SK-N-SH (cell line): ENCODE measurements around the gene HOXA1. TPM values are rescaled to one million over a fixed set of nuclear protein-coding genes. Genes with fewer than 3 reads are reported as not detected.

Experiments
- CTCF ChIA-PET: fragments of 300-600, 350-600 bp; formaldehyde crosslinking; extraction: SDS; loops from one replicate; lab custom pipeline; 2021; lab: Yijun Ruan, JAX
- POLR2A ChIA-PET: fragments of 350-600 bp; sonication (Branson Sonifier 250); formaldehyde crosslinking; extraction: SDS; loops from one replicate; lab custom pipeline; 2020; ENCODE audit warnings: antibody characterized with exemption, inconsistent platforms; lab: Yijun Ruan, JAX
- DNase-seq: peaks from one replicate; pipeline ENCODE4 v3.0.0; 2012
- H2AFZ ChIP-seq: fragments of 200-600 bp; sonication (generic); 2 replicates; pipeline ENCODE4 v1.8.1; 2016; ENCODE audit warnings: antibody characterized with exemption, mild to moderate bottlenecking, low read depth
- H3F3A ChIP-seq: fragments of 200-600 bp; sonication (generic); replicated peaks from 2 replicates; pipeline ENCODE3; 2016; ENCODE audit warnings: antibody characterized with exemption, mild to moderate bottlenecking; ENCODE audit not compliant: insufficient read depth
- H3K27ac ChIP-seq, 2 experiments: fragments of 200-500 bp in 1 of 2; fragments of 200-600 bp in 1 of 2; sonication (Bioruptor generic) in 1 of 2; sonication (generic), shearing (Covaris generic) in 1 of 2; 2 replicates each; pipeline versions ENCODE4 v1.5.1 to v1.6.1; 2014 to 2016; ENCODE audit warnings: low read depth in 2 of 2, inconsistent platforms in 1 of 2, low read length in 1 of 2, mild to moderate bottlenecking in 1 of 2, mixed read lengths in 1 of 2
- H3K27me3 ChIP-seq: fragments of 200-600 bp; sonication (generic), shearing (Covaris generic); 2 replicates; pipeline ENCODE4 v1.6.1; 2016; ENCODE audit warnings: mixed run types; ENCODE audit not compliant: insufficient read depth
- H3K36me3 ChIP-seq, 2 experiments: fragments of 200-500 bp in 1 of 2; fragments of 200-600 bp in 1 of 2; sonication (Bioruptor generic) in 1 of 2; sonication (generic) in 1 of 2; replicated peaks in 1 of 2; 2 replicates each; pipeline versions ENCODE3 to v1.5.1; 2014 to 2016; ENCODE audit warnings: low read length in 1 of 2, mild to moderate bottlenecking in 1 of 2; ENCODE audit not compliant: insufficient read depth in 2 of 2, control insufficient read depth in 1 of 2
- H3K4me1 ChIP-seq, 2 experiments: fragments of 200-500 bp in 1 of 2; fragments of 200-600 bp in 1 of 2; sonication (Bioruptor generic) in 1 of 2; sonication (generic), shearing (Covaris generic) in 1 of 2; 2 replicates each; pipeline versions ENCODE4 v1.5.1 to v1.6.1; 2014 to 2016; ENCODE audit warnings: low read depth in 1 of 2, low read length in 1 of 2, mixed run types in 1 of 2; ENCODE audit not compliant: insufficient read depth in 2 of 2, control insufficient read depth in 1 of 2
- H3K4me2 ChIP-seq: fragments of 200-600 bp; sonication (generic), shearing (Covaris generic); 2 replicates; pipeline ENCODE4 v1.6.1; 2017; ENCODE audit warnings: mixed run types
- H3K4me3 ChIP-seq, 2 experiments: fragments of 200-500 bp in 1 of 2; fragments of 200-600 bp in 1 of 2; sonication (Bioruptor generic) in 1 of 2; sonication (generic), shearing (Covaris generic) in 1 of 2; 2 replicates each; pipeline versions ENCODE4 v1.5.1 to v1.8.1; 2014 to 2016; ENCODE audit warnings: low read depth in 2 of 2, inconsistent platforms in 1 of 2, low read length in 1 of 2, mild to moderate bottlenecking in 1 of 2, mixed read lengths in 1 of 2, moderate library complexity in 1 of 2
- H3K79me2 ChIP-seq: fragments of 200-600 bp; sonication (generic); 2 replicates; pipeline ENCODE4 v1.8.1; 2017; ENCODE audit warnings: mild to moderate bottlenecking; ENCODE audit not compliant: insufficient read depth
- H3K9ac ChIP-seq: fragments of 200-600 bp; sonication (generic); 2 replicates; pipeline ENCODE4 v1.6.1; 2017; ENCODE audit warnings: mixed run types
- H3K9me2 ChIP-seq: fragments of 200-600 bp; sonication (generic); 2 replicates; pipeline ENCODE4 v1.6.1; 2017; ENCODE audit warnings: mixed run types
- H3K9me3 ChIP-seq: fragments of 200-600 bp; sonication (generic); 2 replicates; pipeline ENCODE4 v1.6.1; 2017; ENCODE audit warnings: mixed run types, mild to moderate bottlenecking, moderate library complexity
- H4K20me1 ChIP-seq: fragments of 200-600 bp; sonication (generic); 2 replicates; pipeline ENCODE4 v1.6.1; 2017; ENCODE audit warnings: mild to moderate bottlenecking, mixed run types; ENCODE audit not compliant: insufficient read depth
- CHD2 ChIP-seq: fragments of 150-350 bp; IDR thresholded peaks from 2 replicates; pipeline ENCODE4 v1.6.1; 2018; ENCODE audit warnings: low read length; ENCODE audit not compliant: partially characterized antibody
- EZH2phosphoT487 ChIP-seq: fragments of 200-600 bp; sonication (generic); IDR thresholded peaks from 2 replicates; pipeline ENCODE4 v1.6.1; 2017; ENCODE audit warnings: low read depth, mixed run types, mild to moderate bottlenecking, antibody characterized with exemption, moderate library complexity, borderline replicate concordance
- FOSL2 ChIP-seq: IDR thresholded peaks from 2 replicates; pipeline ENCODE4 v1.4.0; 2012; ENCODE audit warnings: low read depth, mild to moderate bottlenecking, moderate library complexity, borderline replicate concordance
- FOXM1 ChIP-seq: IDR thresholded peaks from 2 replicates; pipeline ENCODE4 v1.4.0; 2012; ENCODE audit warnings: low read depth, mild to moderate bottlenecking
- GATA2 ChIP-seq: sonication (generic); formaldehyde crosslinking; IDR thresholded peaks from 2 replicates; pipeline ENCODE4 v1.5.0; 2020; ENCODE audit warnings: mild to moderate bottlenecking, missing genetic modification reagents
- MAX ChIP-seq: IDR thresholded peaks from 2 replicates; pipeline ENCODE4 v1.4.0; 2012; ENCODE audit warnings: low read depth
- MEF2A ChIP-seq: IDR thresholded peaks from 2 replicates; pipeline ENCODE4 v1.4.0; 2012; ENCODE audit warnings: low read depth, borderline replicate concordance
- MXI1 ChIP-seq: IDR thresholded peaks from 2 replicates; pipeline ENCODE4 v1.6.1; 2012; ENCODE audit warnings: mild to moderate bottlenecking, low read depth, low read length, improper control_type of control experiment
- RCOR1 ChIP-seq: fragments of 150-350 bp; IDR thresholded peaks from 2 replicates; pipeline ENCODE4 v1.6.1; 2017; ENCODE audit warnings: antibody characterized with exemption, low read length
- REST ChIP-seq: IDR thresholded peaks from 2 replicates; pipeline ENCODE4 v1.6.1; 2012; ENCODE audit warnings: mild to moderate bottlenecking, low read depth, low read length, moderate library complexity
- RFX5 ChIP-seq: IDR thresholded peaks from 2 replicates; pipeline ENCODE4 v1.6.1; 2012; ENCODE audit warnings: mild to moderate bottlenecking, improper control_type of control experiment, low read length
- RXRA ChIP-seq: IDR thresholded peaks from 2 replicates; pipeline ENCODE4 v1.4.0; 2012; ENCODE audit warnings: low read depth, mild to moderate bottlenecking, borderline replicate concordance
- USF2 ChIP-seq: fragments of 150-350 bp; IDR thresholded peaks from 2 replicates; pipeline ENCODE4 v1.6.1; 2017; ENCODE audit warnings: antibody characterized with exemption, low read length, low read depth, borderline replicate concordance
- YY1 ChIP-seq: IDR thresholded peaks from 2 replicates; pipeline ENCODE4 v1.4.0; 2012; ENCODE audit warnings: low read depth, mild to moderate bottlenecking
- ZBTB33 ChIP-seq: IDR thresholded peaks from 2 replicates; pipeline ENCODE4 v1.4.0; 2012; ENCODE audit warnings: low read depth, borderline replicate concordance
- WGBS: methylation state at CpG from one replicate; pipeline ENCODE4 v1.1.6; 2017; ENCODE audit warnings: low lambda C conversion rate; 5-methylcytosine and 5-hydroxymethylcytosine counted together
- polyA plus RNA-seq, 3 experiments: library from polyadenylated mRNA; depleted of rRNA; stranded (reverse); fragments of >200 nt; gene quantifications; 2 replicates each; pipeline ENCODE4 v1.2.3, GENCODE V29; 2012

HOXA1 gene
- polyA plus RNA-seq, 1 of the 3 experiments (the other 2 are of a cell fraction), result not detected

GRCh38 chr7:27098578-27099451, 3.0 kb upstream of the HOXA1 start:
- no peak for DNase-seq
- WGBS, result 17% methylated on average over 38 of the region's 38 CpGs
- Histone ChIP-seq H3F3A (no peaks in the 10 kb centered on the region), H3K4me3 (no peak overlapping the region), H3K27me3 (peaks cover 98% of the 10 kb centered on the region), H4K20me1 (no peaks in the 10 kb centered on the region), H3K9ac (no peak overlapping the region), H3K4me1 (no peaks in the 10 kb centered on the region; a peak in 1 of 4 replicates)
- TF ChIP-seq FOXM1 (no peak), EZH2phosphoT487 (0 out of 2 replicates have a peak, but pooled peaks have one; percentile 0), GATA2 (CRISPR knock-in tag) (no peak), ZBTB33 (no peak)
- TF ChIP-seq, all 33 proteins: peak for 1
- no peaks in the 10 kb centered on the region for H3K79me2 ChIP-seq
- no peaks in the 10 kb centered on the region for H3K9me2 ChIP-seq
- H2AFZ ChIP-seq, result no peak overlapping the region
- no peaks in the 10 kb centered on the region for H3K9me3 ChIP-seq
- no peak overlapping the region for H3K4me2 ChIP-seq
- H3K36me3 ChIP-seq, result no peaks in the 10 kb centered on the region
- no peak overlapping the region for H3K27ac ChIP-seq
- ChIA-PET POLR2A (no interaction called here), CTCF (interaction anchor here (0.7 to 2.7 kb wide), 10 partner anchors 15 to 375 kb away, joined by 3 to 8 read pairs (median 3); partner anchors contain the start of gene HOXA5)

- Histone ChIP-seq H3K36me3 (no peaks in the 10 kb centered on the region), H3K27ac (no peak overlapping the region), H3K9me3 (no peaks in the 10 kb centered on the region), H4K20me1 (no peaks in the 10 kb centered on the region), H3K79me2 (no peaks in the 10 kb centered on the region), H2AFZ (no peak overlapping the region), H3K27me3 (peaks cover 97% of the 10 kb centered on the region), H3K4me1 (no peaks in the 10 kb centered on the region; a peak in 1 of 4 replicates), H3F3A (no peaks in the 10 kb centered on the region), H3K4me2 (no peak overlapping the region), H3K9me2 (no peaks in the 10 kb centered on the region), H3K4me3 (no peak overlapping the region), H3K9ac (no peak overlapping the region)
- DNase-seq, result no peak
- 14% methylated on average over 35 of the region's 35 CpGs for WGBS
- CTCF ChIA-PET, result interaction anchor here (0.7 to 2.7 kb wide), 7 partner anchors 8 to 244 kb away, joined by 3 to 8 read pairs (median 4); partner anchors contain the start of gene HOXA5
- POLR2A ChIA-PET, result interaction anchor here (0.6 kb wide), 1 partner anchor 51 kb away, joined by 3 read pairs; no protein-coding TSS in a partner anchor
- TF ChIP-seq FOSL2 (no peak), YY1 (no peak), RXRA (no peak), RFX5 (no peak), USF2 (no peak), MEF2A (no peak), MAX (no peak), MXI1 (no peak), CHD2 (no peak), REST (no peak), RCOR1 (no peak)
Measured at GRCh38 chr7:27097686-27098577, 2.1 kb upstream of the HOXA1 start.
